Tibial nerve (tissue), 4 donors: ENCODE measurements around the gene GPR15.

Experiments used
- CTCF ChIP-seq, 5 experiments: fragments of 200-600 bp in 3 of 5; fragments of 450-650 bp in 2 of 5; sonication (generic) in 3 of 5; IDR thresholded peaks; one replicate each; pipeline ENCODE4 v1.5.1; 2016 to 2019; ENCODE audit warnings: antibody characterized with exemption in 5 of 5, mild to moderate bottlenecking in 3 of 5, moderate library complexity in 2 of 5
- EP300 ChIP-seq, 2 donors: sonication (generic); formaldehyde crosslinking; IDR thresholded peaks; one replicate each; pipeline ENCODE4 v1.6.1; 2017; ENCODE audit warnings: antibody characterized with exemption in 2 of 2, mild to moderate bottlenecking in 1 of 2
- POLR2A ChIP-seq, 2 donors: fragments of 450-650 bp; IDR thresholded peaks; one replicate each; pipeline ENCODE4 v1.6.1; 2017; ENCODE audit warnings: antibody characterized with exemption in 2 of 2, mild to moderate bottlenecking in 2 of 2, moderate library complexity in 2 of 2

GRCh38 chr3:98551754-98552153, 20.0 kb downstream of the GPR15 start:
- TF ChIP-seq CTCF (IDR thresholded peaks at IDR 0.05) (no peak), POLR2A (IDR thresholded peaks at IDR 0.05) (no peak), EP300 (IDR thresholded peaks at IDR 0.05) (no peak)
